RWPE1 (cell line): ENCODE results near the gene SLC34A1.

ENCODE experiments used
- CTCF ChIA-PET: fragments of 350-600 bp; sonication (Branson Sonifier 250); formaldehyde crosslinking; extraction: SDS; loops from one replicate; lab custom pipeline; 2021; lab: Yijun Ruan, JAX
- POLR2A ChIA-PET: fragments of 400-600 bp; formaldehyde crosslinking; extraction: SDS; loops from one replicate; lab custom pipeline; 2020; ENCODE audit warnings: antibody characterized with exemption; ENCODE audit not compliant: low non-redundant PET; lab: Yijun Ruan, JAX
- DNase-seq: peaks from one replicate; pipeline ENCODE4 v3.0.0; 2012; ENCODE audit warnings: low spot score
- H3K27ac ChIP-seq: fragments of 450-650 bp; 2 replicates; pipeline ENCODE4 v1.5.1; 2017
- TF ChIP-seq, protein P1 (sequence below): fragments of 450-650 bp; conservative IDR thresholded peaks from 2 replicates; pipeline ENCODE4 v1.5.1; 2017; ENCODE audit warnings: low read depth, mild to moderate bottlenecking

The SLC34A1 gene

DNA sequence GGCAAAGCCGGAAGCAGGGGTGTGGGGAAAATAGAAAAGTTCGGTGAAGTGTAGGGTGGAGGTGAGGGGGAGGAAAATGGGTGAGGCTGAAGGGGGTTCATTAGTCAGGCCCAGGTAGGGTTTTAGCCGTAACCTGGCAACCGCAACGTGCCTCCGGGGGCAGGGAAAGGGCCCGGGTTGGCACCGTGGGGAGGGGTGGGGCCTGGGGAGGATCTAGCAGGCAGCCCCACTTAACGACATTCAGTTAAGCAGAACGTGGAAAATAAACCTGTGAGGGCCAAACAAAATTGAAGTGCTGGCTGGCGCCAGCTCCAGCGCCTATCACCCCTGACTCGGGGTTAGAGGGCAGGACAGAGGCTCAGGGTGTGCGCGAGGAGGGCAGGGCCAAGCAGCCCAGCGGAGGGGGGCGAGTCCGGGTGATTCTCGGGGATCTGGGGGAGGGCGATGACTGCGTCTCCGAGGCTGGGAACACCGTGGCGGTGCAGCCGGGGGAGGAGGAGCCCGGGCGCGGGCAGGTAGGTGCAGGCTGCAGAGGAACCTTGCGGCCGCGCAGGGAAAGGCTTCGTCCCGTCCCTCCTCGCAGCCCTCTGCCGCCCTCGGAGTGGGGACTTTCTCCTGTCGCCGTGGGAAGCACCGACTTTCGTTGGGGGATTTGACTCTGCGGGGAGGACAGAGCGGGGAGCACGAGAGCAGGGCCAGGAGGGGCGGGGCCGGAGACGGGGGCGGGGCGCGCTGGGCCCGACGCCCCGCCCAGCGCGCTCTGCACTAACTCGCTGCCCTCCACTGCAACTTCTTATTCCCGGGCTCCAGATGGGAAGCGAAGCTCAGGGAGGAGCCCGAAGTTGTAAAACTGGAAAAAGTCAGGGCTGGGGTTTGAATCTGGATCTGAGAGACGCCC, 21.4 kb upstream of the SLC34A1 start:
- ChIA-PET POLR2A (interaction anchor here (0.6 kb wide), 1 partner anchor 11 kb away, joined by 3 read pairs; no protein-coding TSS in a partner anchor), CTCF (interaction anchor here (0.5 to 2.3 kb wide), 9 partner anchors 11 to 252 kb away, joined by 3 to 14 read pairs (median 3); partner anchors contain the start of gene LMAN2)
- TF ChIP-seq, protein P1, sequence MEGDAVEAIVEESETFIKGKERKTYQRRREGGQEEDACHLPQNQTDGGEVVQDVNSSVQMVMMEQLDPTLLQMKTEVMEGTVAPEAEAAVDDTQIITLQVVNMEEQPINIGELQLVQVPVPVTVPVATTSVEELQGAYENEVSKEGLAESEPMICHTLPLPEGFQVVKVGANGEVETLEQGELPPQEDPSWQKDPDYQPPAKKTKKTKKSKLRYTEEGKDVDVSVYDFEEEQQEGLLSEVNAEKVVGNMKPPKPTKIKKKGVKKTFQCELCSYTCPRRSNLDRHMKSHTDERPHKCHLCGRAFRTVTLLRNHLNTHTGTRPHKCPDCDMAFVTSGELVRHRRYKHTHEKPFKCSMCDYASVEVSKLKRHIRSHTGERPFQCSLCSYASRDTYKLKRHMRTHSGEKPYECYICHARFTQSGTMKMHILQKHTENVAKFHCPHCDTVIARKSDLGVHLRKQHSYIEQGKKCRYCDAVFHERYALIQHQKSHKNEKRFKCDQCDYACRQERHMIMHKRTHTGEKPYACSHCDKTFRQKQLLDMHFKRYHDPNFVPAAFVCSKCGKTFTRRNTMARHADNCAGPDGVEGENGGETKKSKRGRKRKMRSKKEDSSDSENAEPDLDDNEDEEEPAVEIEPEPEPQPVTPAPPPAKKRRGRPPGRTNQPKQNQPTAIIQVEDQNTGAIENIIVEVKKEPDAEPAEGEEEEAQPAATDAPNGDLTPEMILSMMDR, result no peak
- peak overlapping the region; percentile 89 for H3K27ac ChIP-seq
- peak; percentile 85 for DNase-seq

DNA sequence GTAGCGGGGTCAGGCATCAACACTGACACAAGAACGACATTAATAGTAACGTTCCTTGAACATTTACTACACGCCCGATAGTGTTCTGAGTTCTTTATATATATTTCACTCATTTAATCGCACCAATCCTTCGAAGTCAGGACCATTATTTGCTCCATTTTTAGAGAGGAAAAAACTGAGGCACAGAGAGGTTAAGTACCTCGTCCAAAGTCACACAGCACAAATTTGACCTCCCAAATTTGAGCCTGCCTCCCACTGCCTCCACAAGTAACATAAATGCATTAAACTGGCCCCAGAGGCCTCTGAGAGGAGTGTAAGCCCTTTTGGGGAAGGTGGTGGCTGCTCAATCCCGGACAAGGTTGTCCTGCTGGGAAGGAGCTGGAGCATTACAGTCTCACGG, 20.7 kb upstream of the SLC34A1 start:
- DNase-seq, result no peak
- H3K27ac ChIP-seq, result peak overlapping the region; percentile 89
- ChIA-PET POLR2A (interaction anchor here (0.6 kb wide), 1 partner anchor 10 kb away, joined by 3 read pairs; no protein-coding TSS in a partner anchor), CTCF (interaction anchor here (1.0 to 1.5 kb wide), 6 partner anchors 12 to 250 kb away, joined by 3 to 5 read pairs (median 3); partner anchors contain the start of gene LMAN2)
- TF ChIP-seq, protein P1, result no peak

DNA sequence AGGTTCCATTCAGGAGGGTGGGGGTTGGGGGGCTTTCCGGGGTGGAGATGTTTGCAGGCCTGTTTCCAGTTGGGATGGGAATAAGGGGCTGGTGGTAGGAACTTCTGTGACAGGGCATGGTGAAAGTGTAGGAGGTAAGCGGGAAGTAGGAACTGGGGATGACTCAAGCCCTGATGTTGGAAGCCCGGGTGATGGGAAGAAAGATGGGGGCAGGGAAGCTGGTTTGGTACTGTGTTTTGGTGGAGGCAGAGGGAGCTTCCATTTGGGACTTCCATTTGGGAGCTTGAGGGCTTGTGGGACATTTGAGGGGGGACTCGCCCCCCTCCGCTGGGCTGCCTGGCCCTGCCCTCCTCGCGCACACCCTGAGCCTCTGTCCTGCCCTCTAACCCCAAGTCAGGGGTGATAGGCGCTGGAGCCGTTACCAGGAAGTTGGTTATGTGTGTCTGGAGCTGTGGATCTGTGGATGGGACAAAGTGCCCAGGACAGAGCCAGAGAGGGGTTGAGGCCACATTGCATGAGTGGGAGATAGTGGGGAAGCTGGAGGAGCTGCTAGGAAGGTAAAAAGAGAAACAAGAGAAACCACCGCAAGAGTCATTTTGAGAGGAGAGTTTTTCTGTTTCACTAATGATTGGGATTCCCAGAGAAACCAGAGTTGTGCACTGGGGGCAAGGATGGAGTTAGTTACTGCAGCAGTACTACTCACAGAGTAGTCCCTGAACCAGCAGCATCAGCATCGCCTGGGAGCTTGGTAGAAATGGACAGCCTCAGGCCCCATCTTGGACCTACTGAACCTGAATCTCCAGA, 19.9 kb upstream of the SLC34A1 start:
- TF ChIP-seq, protein P1, result no peak
- no peak for DNase-seq
- CTCF ChIA-PET, result interaction anchor here (0.6 to 1.5 kb wide), 10 partner anchors 13 to 251 kb away, joined by 3 to 5 read pairs (median 3); partner anchors contain the start of gene LMAN2
- peak overlapping the region; percentile 89 for H3K27ac ChIP-seq
- POLR2A ChIA-PET, result no interaction called here

DNA sequence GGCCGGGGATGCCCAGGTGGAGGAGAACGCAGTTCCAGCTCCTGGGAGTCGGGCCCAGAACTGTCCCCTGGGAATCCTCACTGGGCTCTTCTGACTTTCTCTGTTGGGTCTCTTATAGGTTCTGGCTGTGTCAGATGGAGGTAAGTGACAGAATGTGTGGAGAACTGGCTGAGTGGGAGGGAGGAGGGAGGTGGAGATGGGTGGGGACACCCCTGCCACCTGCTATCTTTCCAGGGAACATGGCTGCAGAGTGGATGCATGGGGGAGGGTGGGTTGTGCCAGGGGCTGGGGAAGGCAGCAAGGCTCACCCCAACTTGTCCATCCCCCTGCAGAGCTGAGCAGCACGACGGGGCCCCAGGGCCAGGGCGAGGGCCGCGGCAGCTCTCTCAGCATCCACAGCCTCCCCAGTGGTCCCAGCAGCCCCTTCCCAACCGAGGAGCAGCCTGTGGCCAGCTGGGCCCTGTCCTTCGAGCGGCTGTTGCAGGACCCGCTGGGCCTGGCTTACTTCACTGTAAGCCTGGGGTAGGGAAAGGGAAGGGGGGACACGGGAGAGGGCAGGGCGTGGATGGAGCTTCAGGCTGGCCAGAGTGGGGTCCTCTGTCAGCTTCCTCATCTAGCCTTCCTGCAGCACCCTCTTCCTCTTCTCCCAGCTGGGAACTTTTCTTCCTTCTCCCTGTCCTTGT, 18.2 kb upstream of the SLC34A1 start:
- peak overlapping the region; percentile 89 for H3K27ac ChIP-seq
- no peak for DNase-seq
- ChIA-PET POLR2A (no interaction called here), CTCF (interaction anchor here (1.5 kb wide), 1 partner anchor 22 kb away, joined by 3 read pairs; no protein-coding TSS in a partner anchor)
- TF ChIP-seq, protein P1, result no peak

DNA sequence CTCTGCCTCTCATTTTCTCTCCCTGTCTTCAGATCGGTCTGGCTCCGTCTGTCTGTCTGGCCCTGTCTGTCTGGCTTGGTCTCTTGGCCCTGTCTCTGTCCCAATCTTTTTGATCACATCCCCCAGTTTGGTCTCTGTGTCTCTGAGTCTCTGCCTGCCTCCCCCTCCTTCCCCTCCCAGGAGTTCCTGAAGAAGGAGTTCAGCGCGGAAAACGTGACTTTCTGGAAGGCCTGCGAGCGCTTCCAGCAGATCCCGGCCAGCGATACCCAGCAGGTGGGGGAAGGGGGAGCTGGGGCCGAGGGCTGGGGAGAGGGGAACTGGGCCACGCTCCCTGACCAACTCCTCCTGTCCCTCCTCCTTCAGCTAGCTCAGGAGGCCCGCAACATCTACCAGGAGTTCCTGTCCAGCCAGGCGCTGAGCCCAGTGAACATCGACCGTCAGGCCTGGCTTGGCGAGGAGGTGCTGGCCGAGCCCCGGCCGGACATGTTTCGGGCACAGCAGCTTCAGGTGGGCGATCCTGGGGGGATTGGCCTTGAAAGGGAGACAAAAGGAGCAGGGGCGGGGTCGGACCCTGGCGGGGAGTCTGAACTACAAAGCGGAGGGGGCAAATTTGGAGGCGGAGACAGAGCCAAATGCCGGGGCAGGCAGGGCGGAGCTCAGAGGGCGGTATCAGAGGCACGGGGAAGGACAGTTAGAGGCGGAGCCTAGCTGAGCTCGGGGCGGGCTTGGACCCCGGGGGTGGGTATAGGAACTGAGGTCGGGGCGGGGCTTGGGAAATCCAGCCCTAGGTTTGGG, 17.5 kb upstream of the SLC34A1 start:
- CTCF ChIA-PET, result interaction anchor here (0.5 to 1.5 kb wide), 4 partner anchors 21 to 1192 kb away, joined by 3 read pairs; no protein-coding TSS in a partner anchor
- TF ChIP-seq, protein P1, result no peak
- peak overlapping the region; percentile 89 for H3K27ac ChIP-seq
- DNase-seq, result peak; percentile 58
- POLR2A ChIA-PET, result no interaction called here
